GM19240 (cell line): Measurements from ENCODE around the gene TRMT44.
"Not testable (repeated sequence)": the region's sequence is repeated elsewhere in the genome, so short reads cannot be mapped to it uniquely, and the experiment has no call there.

Source experiments
- DNase-seq: peaks from one replicate; pipeline ENCODE4 v3.0.0; 2011; ENCODE audit warnings: low spot score; ENCODE audit not compliant: insufficient read length

The TRMT44 gene

GRCh38 chr4:8407316-8407715 is 33.3 kb upstream of the TRMT44 start:
- DNase-seq, result no peak

- no peak for DNase-seq
Observed at GRCh38 chr4:8407756-8408155, 32.8 kb upstream of the TRMT44 start.

DNA sequence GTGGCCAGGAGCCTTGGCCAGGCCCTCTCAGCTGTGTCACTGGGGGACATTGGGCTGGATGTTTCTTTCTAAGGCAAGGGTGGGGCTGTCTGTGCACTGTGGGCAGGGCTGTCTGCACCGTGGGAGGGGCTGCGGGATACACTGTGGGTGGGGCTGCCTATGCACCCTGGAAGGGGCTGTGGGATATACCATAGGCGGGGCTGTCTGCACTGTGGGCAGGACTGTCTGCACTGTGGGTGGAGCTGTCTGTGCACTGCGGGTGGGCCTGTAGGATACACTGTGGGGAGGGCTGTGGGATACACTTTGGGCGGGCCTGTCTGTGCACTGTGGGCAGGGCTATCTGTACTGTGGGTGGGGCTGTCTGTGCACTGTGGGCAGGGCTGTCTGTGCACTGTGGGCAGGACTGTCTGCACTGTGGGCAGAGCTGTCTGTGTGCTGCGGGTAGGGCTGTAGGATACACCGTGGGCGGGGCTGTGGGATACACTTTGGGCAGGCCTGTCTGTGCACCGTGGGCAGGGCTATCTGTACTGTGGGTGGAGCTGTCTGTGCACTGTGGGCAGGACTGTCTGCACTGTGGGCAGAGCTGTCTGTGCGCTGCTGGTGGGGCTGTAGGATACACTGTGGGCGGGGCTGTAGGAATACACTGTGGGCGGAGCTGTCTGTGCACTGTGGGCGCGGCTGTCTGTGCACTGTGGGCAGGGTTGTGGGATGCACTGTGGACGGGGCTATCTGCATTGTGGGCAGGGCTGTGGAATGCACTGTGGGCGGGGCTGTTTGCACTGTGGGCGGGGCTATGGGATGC is 31.1 kb upstream of the TRMT44 start:
- no peak for DNase-seq

DNA sequence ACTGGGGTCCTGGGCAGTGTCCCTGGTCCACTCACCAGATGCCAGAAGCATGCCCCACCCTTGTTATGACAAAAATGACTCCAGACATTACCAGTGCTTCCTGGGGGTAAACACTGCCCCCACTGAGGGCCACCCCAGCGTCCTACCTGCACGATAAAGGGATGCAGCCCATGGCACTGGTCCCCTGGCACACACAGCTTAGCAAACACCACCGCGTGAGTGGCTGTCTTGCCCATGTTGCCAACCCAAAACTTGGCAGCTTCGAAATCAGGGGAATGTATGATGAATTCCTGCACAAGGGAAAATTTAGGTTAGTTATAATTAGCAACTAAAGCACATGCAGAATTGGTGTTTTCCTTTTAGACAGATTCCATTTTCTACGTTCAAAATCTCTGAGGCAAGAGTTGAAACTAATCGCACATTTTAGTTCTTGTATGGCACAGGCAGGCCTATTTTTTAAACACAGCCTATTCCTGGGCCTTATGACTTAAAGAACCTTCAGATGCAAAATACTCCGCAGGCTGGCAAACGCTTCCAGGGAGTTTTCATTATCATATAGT is 30.4 kb upstream of the TRMT44 start:
- DNase-seq, result no peak

GRCh38 chr4:8410641-8411271 is 29.8 kb upstream of the TRMT44 start:
- no peak for DNase-seq

GRCh38 chr4:8411351-8412180 is 29.0 kb upstream of the TRMT44 start:
- DNase-seq, result no peak

- no peak for DNase-seq
Observed at GRCh38 chr4:8412288-8412687, 28.3 kb upstream of the TRMT44 start.

DNA sequence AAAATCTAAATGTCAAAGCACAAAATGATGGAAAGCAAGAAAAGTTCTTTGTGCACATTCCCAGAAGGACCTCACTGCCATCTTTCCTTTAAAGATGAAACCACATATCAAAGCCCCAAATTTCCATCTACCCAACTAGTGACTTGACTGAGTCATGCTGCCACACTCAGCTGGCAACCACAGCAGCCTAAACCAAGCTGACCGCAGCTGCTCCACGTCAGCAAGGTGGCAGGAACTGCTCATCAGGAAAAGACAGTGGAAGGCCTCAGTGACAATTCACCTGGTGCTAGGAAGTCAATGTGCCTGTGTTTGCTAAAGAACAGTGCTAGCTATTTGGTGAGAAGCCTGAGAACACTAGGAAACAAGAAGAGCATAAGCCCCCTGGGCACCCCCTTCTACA is 26.2 kb upstream of the TRMT44 start:
- no peak for DNase-seq

GRCh38 chr4:8417071-8417614 is 23.4 kb upstream of the TRMT44 start:
- DNase-seq, result no peak

DNA sequence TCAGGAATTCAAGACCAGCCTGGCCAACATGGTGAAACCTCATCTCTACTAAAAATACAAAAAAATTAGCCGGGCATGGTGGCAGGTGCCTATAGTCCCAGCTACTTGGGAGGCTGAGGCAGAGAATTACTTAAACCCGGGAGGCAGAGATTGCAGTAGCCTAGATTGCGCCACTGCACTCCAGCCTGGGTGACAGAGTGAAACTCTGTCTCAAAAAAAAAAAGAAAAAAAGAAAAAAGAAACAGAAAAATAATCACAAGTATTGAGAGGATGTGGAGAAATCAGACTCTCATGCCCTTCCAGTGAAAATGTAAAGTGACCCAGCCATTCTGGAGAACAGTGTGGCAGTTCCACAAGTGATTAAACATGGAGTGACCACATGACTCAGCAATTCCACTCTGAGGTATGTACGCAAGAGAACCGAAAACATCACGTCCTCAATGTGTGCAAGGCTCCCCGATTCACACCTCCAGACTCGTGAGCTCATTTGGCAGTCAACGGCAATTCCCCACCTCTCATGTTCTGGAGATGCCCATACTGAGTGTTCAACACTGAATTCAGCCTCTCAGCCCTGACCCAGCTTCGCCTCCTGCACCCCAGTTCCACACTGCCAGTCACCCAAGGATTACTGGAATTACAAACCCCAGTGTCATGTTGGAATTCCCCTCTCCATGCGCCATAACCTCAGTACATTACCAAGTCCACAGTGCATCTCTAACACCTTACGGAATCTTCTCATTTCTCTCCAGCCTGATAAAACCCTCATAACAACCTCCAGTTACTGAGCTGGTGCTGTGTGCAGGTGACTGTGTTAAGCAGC is 21.1 kb upstream of the TRMT44 start:
- no peak for DNase-seq

GRCh38 chr4:8420151-8420550 is 20.4 kb upstream of the TRMT44 start:
- DNase-seq, result not testable (repeated sequence)

GRCh38 chr4:8422327-8422726 is 18.2 kb upstream of the TRMT44 start:
- DNase-seq, result no peak

- no peak for DNase-seq
Observed at GRCh38 chr4:8422786-8423185, 17.8 kb upstream of the TRMT44 start.

- DNase-seq, result no peak
Observed at GRCh38 chr4:8427262-8427661, 13.3 kb upstream of the TRMT44 start.

GRCh38 chr4:8427761-8428287 is 12.8 kb upstream of the TRMT44 start:
- no peak for DNase-seq

- DNase-seq, result peak; percentile 66
Observed at GRCh38 chr4:8428288-8429097, 12.1 kb upstream of the TRMT44 start.

GRCh38 chr4:8431553-8431952 is 9.0 kb upstream of the TRMT44 start:
- DNase-seq, result no peak

DNA sequence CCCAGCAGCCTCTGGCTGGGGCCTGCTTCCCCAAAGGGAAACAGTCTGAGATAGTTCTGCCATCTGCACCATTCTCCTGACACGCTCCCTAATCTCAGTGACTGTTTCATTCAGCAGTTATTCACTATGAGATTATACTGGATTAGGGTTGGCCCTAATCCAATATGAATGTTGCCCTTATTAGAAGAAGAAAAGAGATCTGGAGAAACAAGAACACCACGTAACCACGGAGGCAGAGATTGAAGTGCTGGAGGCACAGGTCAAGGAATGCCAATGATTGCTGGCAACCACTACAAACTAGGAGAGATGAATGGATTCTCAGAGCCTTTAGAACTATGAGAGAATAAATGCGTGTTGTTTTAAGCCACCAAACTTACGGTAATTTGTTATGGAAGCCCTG is 7.4 kb upstream of the TRMT44 start:
- DNase-seq, result no peak

DNA sequence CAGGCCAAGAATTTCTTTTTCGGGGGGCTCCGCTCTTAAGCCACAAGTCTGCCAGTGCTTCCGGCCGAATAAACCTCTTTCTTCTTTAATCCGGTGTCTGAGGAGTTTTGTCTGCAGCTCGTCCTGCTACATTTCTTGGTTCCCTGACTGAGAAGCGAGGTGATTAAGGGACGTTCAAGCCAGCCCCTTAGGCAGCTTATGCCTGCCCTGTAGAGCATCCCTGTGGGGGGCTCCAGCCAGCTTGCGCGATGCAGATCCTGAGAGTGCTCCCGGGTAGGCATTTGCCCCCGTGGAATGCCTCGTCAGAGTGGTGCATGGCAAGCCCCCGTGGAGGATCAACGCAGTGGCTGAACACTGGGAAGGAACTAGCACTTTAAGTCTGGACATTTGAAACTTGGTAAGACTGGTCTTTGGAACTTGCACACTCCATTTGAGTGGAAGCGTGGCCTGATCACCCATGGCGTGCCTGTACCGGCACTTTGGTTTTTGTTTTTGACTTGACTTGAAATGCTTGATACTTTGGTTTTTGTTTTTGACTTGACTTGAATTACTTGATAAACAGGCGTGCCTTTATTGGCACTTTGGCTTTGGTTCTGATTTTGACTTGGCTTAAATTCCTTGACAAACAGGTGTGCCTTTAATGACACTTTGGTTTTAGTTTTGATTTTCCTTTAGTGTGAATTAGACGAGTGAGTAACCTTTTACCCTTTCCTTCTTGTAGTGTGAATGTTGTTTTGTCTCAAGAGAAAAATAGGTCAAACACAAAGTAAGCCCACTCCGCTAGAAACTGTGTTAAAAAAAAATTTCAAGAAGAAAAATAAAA is 6.1 kb upstream of the TRMT44 start:
- DNase-seq, result no peak
